ENCODE data around the gene TGM6. TPM values are rescaled to one million over a fixed set of nuclear protein-coding genes. Genes with fewer than 3 reads are reported as not detected.

Gene TGM6
- total and polyA plus RNA-seq, 10 donors = not detected

DNA sequence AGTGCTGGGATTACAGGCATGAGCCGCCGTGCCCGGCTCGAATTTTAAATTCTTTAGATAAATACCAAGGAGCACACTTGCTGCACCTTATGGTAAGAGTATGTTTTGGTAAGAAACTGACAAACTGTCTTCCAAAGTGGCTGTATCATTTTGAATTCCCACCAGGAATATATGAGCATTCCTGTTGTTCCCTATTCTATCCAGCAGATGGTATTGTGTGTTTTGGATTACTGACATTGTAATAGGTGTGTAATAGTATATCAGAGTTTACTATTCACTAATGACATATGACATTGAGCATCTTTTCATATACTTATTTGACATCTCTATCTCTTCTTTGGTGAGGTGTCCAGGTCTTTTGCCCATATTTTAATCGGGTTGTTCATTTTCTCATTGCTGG, 40.5 kb downstream of the TGM6 start:
- Histone ChIP-seq H3K4me3 (no peak overlapping the region), H3K27me3 (replicated peaks in 1 of 7) (peaks cover 0 to 15% (median 0%) of the 10 kb centered on the region in 7 donors), H3K9me3 (peaks cover 0 to 11% (median 0%) of the 10 kb centered on the region in 8 donors), H3K4me1 (no peaks in the 10 kb centered on the region), H3K36me3 (no peaks in the 10 kb centered on the region), H3K27ac (no peak overlapping the region)
- intact Hi-C loops (cut with DNase I; ENCODE audit: low total_unique reads) = no loop called here
- TF ChIP-seq POLR2A (IDR thresholded peaks at IDR 0.05) (no peak), POLR2AphosphoS5 (IDR thresholded peaks at IDR 0.05) (no peak)
- TF ChIP-seq, protein P1, sequence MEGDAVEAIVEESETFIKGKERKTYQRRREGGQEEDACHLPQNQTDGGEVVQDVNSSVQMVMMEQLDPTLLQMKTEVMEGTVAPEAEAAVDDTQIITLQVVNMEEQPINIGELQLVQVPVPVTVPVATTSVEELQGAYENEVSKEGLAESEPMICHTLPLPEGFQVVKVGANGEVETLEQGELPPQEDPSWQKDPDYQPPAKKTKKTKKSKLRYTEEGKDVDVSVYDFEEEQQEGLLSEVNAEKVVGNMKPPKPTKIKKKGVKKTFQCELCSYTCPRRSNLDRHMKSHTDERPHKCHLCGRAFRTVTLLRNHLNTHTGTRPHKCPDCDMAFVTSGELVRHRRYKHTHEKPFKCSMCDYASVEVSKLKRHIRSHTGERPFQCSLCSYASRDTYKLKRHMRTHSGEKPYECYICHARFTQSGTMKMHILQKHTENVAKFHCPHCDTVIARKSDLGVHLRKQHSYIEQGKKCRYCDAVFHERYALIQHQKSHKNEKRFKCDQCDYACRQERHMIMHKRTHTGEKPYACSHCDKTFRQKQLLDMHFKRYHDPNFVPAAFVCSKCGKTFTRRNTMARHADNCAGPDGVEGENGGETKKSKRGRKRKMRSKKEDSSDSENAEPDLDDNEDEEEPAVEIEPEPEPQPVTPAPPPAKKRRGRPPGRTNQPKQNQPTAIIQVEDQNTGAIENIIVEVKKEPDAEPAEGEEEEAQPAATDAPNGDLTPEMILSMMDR (IDR thresholded peaks at IDR 0.05 in 8 of 11, conservative IDR thresholded peaks at IDR 0.05 in 3 of 11) = no peak
- DNase-seq = no peak
- WGBS, 5 donors = 86 to 93% (median 88%) methylated on average over 5 of the region's 5 CpGs

DNA sequence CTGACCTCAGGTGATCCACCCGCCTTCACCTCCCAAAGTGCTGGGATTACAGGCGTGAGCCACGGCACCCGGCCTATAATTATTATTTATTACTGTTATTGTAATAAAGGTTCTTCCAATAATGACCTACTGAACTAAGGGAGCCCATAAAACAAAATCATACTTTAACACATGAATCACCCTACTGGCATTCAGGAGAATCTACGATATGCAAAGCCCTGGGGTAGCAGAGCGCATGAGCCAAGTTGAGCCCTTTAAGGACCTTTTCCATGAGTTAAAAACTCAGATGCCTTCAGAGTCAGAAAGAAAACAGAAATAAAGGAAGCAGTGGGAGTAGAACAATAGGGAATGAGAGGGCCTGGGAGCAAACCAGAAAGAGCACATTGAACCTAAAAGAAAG, 48.4 kb downstream of the TGM6 start:
- WGBS, 5 donors = 74 to 93% (median 89%) methylated on average over 6 of the region's 6 CpGs
- TF ChIP-seq, protein P1 (IDR thresholded peaks at IDR 0.05 in 8 of 11, conservative IDR thresholded peaks at IDR 0.05 in 3 of 11) = no peak
- TF ChIP-seq POLR2AphosphoS5 (IDR thresholded peaks at IDR 0.05) (no peak), POLR2A (IDR thresholded peaks at IDR 0.05) (no peak)

DNA sequence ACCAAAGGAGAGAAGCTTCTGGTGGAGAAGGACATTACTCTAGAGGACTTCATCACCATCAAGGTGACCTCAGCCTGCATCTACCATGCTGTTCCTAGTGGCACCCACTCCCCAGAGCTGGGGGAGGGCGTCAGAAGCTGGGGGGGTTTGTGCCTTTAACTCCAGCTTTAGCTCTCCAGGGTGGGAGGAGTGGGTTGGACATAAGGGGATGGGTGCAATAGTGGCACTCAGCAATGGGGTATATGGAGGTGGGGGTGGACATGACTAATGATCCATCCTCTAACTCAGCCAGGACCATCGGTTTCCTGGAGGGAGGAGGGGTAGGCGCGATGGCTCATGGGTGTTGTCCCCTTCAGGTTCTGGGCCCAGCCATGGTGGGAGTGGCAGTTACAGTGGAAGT, 49.8 kb downstream of the TGM6 start:
- no peak overlapping the region for H3K4me3 ChIP-seq
- peaks cover 0 to 13% (median 0%) of the 10 kb centered on the region in 7 donors for H3K27me3 ChIP-seq (replicated peaks in 1 of 7)
- H3K9me3 ChIP-seq = no peaks in the 10 kb centered on the region
- H3K27ac ChIP-seq = no peak overlapping the region
- WGBS, 5 donors = 77 to 86% (median 80%) methylated on average over 4 of the region's 4 CpGs
- intact Hi-C loops (cut with DNase I; ENCODE audit: low total_unique reads) = no loop called here
- TF ChIP-seq POLR2AphosphoS5 (IDR thresholded peaks at IDR 0.05) (no peak), POLR2A (IDR thresholded peaks at IDR 0.05) (no peak)
- TF ChIP-seq, protein P1 (IDR thresholded peaks at IDR 0.05 in 8 of 11, conservative IDR thresholded peaks at IDR 0.05 in 3 of 11) = no peak
- H3K4me1 ChIP-seq = no peaks in the 10 kb centered on the region
- no peak for DNase-seq
- no peaks in the 10 kb centered on the region for H3K36me3 ChIP-seq

More for the DNA sequence above, 48.4 kb downstream of the TGM6 start:
- Histone ChIP-seq H3K4me3 (no peak overlapping the region), H3K4me1 (no peaks in the 10 kb centered on the region), H3K27ac (no peak overlapping the region), H3K27me3 (replicated peaks in 1 of 7) (peaks cover 0 to 13% (median 0%) of the 10 kb centered on the region in 7 donors), H3K9me3 (peaks cover 0 to 4% (median 0%) of the 10 kb centered on the region in 8 donors), H3K36me3 (no peaks in the 10 kb centered on the region)
- no peak for DNase-seq
- intact Hi-C loops (cut with DNase I; ENCODE audit: low total_unique reads) = no loop called here

DNA sequence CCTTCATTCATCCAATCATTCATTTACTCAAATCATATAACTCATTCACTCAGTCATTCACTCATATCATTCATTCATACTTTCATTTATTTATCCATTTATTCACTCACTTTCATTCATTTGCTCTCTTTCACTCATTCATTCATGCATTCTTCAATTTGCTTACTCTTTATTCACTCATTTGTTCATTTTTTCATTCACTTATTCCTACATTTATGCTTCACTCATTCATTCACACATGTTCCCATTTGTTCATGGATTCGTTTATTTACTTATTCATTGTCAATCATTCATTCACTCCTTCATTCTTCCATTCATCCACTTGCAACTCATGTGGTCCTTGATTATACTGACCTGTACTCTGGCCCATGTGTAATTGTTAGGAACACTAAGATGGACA, 50.5 kb downstream of the TGM6 start:
- H3K9me3 ChIP-seq = no peaks in the 10 kb centered on the region
- H3K4me1 ChIP-seq = no peaks in the 10 kb centered on the region
- no peaks in the 10 kb centered on the region for H3K36me3 ChIP-seq
- no peak overlapping the region for H3K27ac ChIP-seq
- intact Hi-C loops (cut with DNase I; ENCODE audit: low total_unique reads) = no loop called here
- TF ChIP-seq, protein P1 (IDR thresholded peaks at IDR 0.05 in 8 of 11, conservative IDR thresholded peaks at IDR 0.05 in 3 of 11) = no peak
- TF ChIP-seq POLR2AphosphoS5 (IDR thresholded peaks at IDR 0.05) = no peak
- peaks cover 0 to 13% (median 0%) of the 10 kb centered on the region in 7 donors for H3K27me3 ChIP-seq (replicated peaks in 1 of 7)
- DNase-seq = no peak
- H3K4me3 ChIP-seq = no peak overlapping the region
- 41 to 63% (median 50%) methylated on average over 1 of the region's 1 CpG for WGBS, 5 donors

Data from spleen (tissue), 11 donors.